Activated B cell treated with CpG ODN at 0.5 μM for 24 hours (primary cell): Measurements from ENCODE around the gene ATP2B2. TPM values are rescaled to one million over a fixed set of nuclear protein-coding genes. Genes with fewer than 3 reads are reported as not detected.

ENCODE experiments used
- ATAC-seq: fragments of 200-7000 bp; cut with Tn5 transposase; one replicate; pipeline ENCODE4 v1.10.0; 2021; ENCODE audit warnings: low read depth, mild to moderate bottlenecking, moderate library complexity
- CTCF ChIA-PET: fragments of 350-600 bp; sonication (Branson Sonifier 250); formaldehyde crosslinking; loops from one replicate; lab custom pipeline; 2021; ENCODE audit warnings: antibody characterized with exemption; lab: Charles Lee
- POLR2A ChIA-PET: fragments of 350-600 bp; sonication (Branson Sonifier 250); formaldehyde crosslinking; loops from one replicate; lab custom pipeline; 2021; ENCODE audit warnings: antibody characterized with exemption; lab: Charles Lee
- DNase-seq: peaks from one replicate; pipeline ENCODE4 v3.0.0; 2022
- H3K27ac Mint-ChIP-seq: one replicate; pipeline ENCODE4 v1.8.0; 2020; ENCODE audit warnings: mixed read lengths
- H3K27me3 Mint-ChIP-seq: one replicate; pipeline ENCODE4 v1.8.0; 2021; ENCODE audit warnings: mixed read lengths
- H3K36me3 Mint-ChIP-seq: one replicate; pipeline ENCODE4 v1.8.0; 2021; ENCODE audit warnings: low read depth, mixed read lengths
- H3K4me1 Mint-ChIP-seq: one replicate; pipeline ENCODE4 v1.8.0; 2021; ENCODE audit warnings: mixed read lengths
- H3K4me3 Mint-ChIP-seq: one replicate; pipeline ENCODE4 v1.8.0; 2020; ENCODE audit warnings: mild to moderate bottlenecking, mixed read lengths
- H3K9me3 Mint-ChIP-seq: one replicate; pipeline ENCODE4 v1.8.0; 2020; ENCODE audit warnings: mixed read lengths
- intact Hi-C: fragments of 100-400 bp; cut with micrococcal nuclease; formaldehyde crosslinking; loops from one replicate; pipeline ENCODE4 v1.15.1; 2024
- total RNA-seq: library from RNA; stranded (reverse); gene quantifications from 2 replicates; pipeline ENCODE4 v1.2.3, GENCODE V29; 2022
- TF ChIP-seq, protein P1 (sequence below): fragments of 200-600 bp; IDR thresholded peaks from one replicate; pipeline ENCODE4 v1.8.0; 2022; ENCODE audit warnings: antibody characterized with exemption, mild to moderate bottlenecking

ATP2B2 gene
- total RNA-seq, 1 donor from 2014 or later = not detected

DNA sequence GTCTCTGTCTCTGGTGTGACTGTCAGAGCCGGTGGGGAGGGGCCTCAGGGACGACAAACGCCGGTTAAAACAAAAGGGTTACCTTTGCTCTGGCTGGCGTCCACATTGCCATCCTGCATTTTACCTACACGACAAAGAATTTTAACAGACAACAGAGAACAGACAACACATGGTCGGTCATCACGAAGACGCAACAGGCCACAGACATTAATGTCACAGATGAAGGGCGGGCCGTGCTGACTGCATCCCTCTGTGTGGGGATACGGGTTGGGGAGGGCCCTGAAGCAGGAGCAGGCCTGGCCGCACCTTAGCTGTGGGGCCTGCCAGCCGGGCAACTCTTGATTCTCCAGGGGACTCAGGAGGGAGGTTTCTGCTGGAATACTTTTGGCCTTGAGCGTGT lies 126.2 kb downstream of the ATP2B2 start:
- ATAC-seq = no peak
- DNase-seq = no peak
- intact Hi-C loops = no loop called here
- H3K9me3 Mint-ChIP-seq = no peaks in the 10 kb centered on the region
- ChIA-PET POLR2A (no interaction called here), CTCF (no interaction called here)
- peaks cover 4% of the 10 kb centered on the region for H3K27me3 Mint-ChIP-seq
- no peak overlapping the region for H3K4me3 Mint-ChIP-seq
- H3K4me1 Mint-ChIP-seq = peaks cover 8% of the 10 kb centered on the region
- no peaks in the 10 kb centered on the region for H3K36me3 Mint-ChIP-seq
- TF ChIP-seq, protein P1, sequence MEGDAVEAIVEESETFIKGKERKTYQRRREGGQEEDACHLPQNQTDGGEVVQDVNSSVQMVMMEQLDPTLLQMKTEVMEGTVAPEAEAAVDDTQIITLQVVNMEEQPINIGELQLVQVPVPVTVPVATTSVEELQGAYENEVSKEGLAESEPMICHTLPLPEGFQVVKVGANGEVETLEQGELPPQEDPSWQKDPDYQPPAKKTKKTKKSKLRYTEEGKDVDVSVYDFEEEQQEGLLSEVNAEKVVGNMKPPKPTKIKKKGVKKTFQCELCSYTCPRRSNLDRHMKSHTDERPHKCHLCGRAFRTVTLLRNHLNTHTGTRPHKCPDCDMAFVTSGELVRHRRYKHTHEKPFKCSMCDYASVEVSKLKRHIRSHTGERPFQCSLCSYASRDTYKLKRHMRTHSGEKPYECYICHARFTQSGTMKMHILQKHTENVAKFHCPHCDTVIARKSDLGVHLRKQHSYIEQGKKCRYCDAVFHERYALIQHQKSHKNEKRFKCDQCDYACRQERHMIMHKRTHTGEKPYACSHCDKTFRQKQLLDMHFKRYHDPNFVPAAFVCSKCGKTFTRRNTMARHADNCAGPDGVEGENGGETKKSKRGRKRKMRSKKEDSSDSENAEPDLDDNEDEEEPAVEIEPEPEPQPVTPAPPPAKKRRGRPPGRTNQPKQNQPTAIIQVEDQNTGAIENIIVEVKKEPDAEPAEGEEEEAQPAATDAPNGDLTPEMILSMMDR = no peak
- H3K27ac Mint-ChIP-seq = no peak overlapping the region

DNA sequence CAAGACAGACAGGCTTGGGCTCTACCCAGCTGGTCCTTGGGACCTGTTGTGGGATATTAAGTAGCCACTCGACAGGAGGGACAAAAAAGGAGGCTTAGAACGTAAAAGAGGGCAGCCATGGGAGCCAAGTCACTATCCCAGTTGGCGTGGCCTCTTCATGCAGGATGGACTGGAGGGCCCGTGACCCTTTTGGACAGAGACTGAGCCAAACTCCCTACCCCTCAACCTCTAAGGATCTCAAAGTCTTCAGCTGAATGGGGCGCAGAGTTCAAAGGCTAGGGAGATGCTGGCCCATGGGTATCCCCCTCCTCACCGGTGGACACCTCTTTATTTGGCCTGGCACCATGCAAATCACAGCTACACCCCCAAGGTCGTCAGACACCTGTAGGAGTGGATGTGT lies 126.6 kb downstream of the ATP2B2 start:
- CTCF ChIA-PET = no interaction called here

DNA sequence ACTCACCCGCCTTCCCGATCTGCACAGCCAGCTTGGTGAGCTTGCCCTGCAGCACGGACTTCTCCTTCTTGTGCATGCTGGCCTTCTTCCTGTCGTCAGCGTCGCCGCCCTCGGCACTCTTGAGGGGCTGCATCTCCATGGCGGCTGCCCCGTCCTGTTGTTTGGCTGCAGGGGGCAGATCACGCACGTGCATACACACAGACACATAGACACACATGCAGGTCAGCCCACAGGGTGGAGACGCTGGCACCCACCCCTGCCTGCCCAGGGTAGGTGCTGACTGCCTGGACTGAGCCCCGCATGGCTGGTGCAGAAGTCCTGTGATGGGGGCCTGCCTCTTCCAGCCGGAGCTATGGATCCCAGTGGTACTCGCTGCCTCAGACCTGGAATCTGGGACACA lies 127.1 kb downstream of the ATP2B2 start:
- Mint-ChIP-seq H3K4me1 (peaks cover 8% of the 10 kb centered on the region), H3K27ac (no peak overlapping the region), H3K9me3 (no peaks in the 10 kb centered on the region), H3K4me3 (no peak overlapping the region), H3K36me3 (no peaks in the 10 kb centered on the region), H3K27me3 (peaks cover 4% of the 10 kb centered on the region)
- DNase-seq (no peak), ATAC-seq (no peak)
- ChIA-PET POLR2A (no interaction called here), CTCF (no interaction called here)
- intact Hi-C loops = no loop called here
- TF ChIP-seq, protein P1 = no peak

More for the DNA sequence above, 126.6 kb downstream of the ATP2B2 start:
- Mint-ChIP-seq H3K9me3 (no peaks in the 10 kb centered on the region), H3K4me1 (peaks cover 8% of the 10 kb centered on the region), H3K36me3 (no peaks in the 10 kb centered on the region), H3K27ac (no peak overlapping the region), H3K4me3 (no peak overlapping the region), H3K27me3 (peaks cover 4% of the 10 kb centered on the region)
- DNase-seq (no peak), ATAC-seq (no peak)
- POLR2A ChIA-PET = no interaction called here
- intact Hi-C loops = no loop called here
- TF ChIP-seq, protein P1 = no peak

DNA sequence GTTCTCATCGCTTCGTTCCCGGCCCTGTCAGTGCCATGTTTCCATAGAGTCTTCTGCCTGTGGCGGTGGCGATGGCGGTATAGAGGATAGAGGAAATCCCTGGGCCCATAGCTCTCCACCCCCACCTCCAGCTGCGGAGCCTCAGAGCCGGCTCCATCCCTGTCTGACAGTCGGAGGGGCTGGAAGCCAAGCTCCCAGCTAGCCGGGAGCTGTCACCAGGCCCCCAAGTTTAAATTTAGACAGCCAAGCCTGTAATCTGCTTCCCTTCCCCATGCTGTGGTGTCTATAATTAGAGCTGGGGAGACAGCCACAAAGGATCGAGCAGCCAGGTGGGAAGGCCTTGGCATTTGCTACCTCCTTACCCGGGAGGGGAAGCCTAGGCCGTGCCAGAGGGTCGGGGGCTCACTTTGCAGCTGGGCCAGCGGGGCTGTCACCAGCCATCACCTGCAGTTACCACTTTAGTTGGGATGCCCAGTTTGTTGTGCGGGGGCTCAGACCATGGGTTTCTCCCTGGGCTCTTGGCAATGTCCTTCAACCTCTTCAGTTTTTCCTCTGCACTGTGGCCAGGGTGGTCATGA lies 128.1 kb downstream of the ATP2B2 start:
- peaks cover 8% of the 10 kb centered on the region for H3K4me1 Mint-ChIP-seq
- no peaks in the 10 kb centered on the region for H3K36me3 Mint-ChIP-seq
- H3K27me3 Mint-ChIP-seq = peaks cover 4% of the 10 kb centered on the region
- intact Hi-C loops = no loop called here
- CTCF ChIA-PET = no interaction called here
- POLR2A ChIA-PET = no interaction called here
- ATAC-seq (no peak), DNase-seq (no peak)
- no peak overlapping the region for H3K27ac Mint-ChIP-seq
- TF ChIP-seq, protein P1 = no peak
- H3K9me3 Mint-ChIP-seq = no peaks in the 10 kb centered on the region
- H3K4me3 Mint-ChIP-seq = no peak overlapping the region

DNA sequence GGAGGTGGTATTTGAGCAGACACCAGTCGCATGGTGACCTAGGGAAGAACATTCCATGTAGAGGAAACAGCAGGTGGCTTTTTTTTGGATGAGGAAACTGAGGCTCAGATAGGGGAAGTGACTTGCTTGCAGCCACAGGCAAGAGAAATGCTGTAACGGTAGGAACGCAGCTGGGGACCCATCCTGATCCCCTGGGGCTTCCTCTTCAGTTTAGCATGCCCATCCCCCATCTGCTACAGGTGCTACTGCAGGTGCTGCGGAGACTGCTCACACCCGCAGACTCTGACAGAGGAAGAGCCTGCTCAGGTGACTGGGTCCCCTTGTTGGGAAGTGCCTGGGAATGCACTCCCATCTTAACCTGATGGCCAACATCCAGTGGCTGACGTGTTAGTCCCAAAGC lies 129.0 kb downstream of the ATP2B2 start:
- H3K9me3 Mint-ChIP-seq = no peaks in the 10 kb centered on the region
- no peak for DNase-seq
- H3K4me1 Mint-ChIP-seq = peaks cover 8% of the 10 kb centered on the region
- peaks cover 4% of the 10 kb centered on the region for H3K27me3 Mint-ChIP-seq
- H3K27ac Mint-ChIP-seq = no peak overlapping the region
- ChIA-PET POLR2A (no interaction called here), CTCF (no interaction called here)
- no peaks in the 10 kb centered on the region for H3K36me3 Mint-ChIP-seq
- intact Hi-C loops = no loop called here
- no peak for ATAC-seq
- TF ChIP-seq, protein P1 = no peak
- H3K4me3 Mint-ChIP-seq = no peak overlapping the region
